ENCODE results near the gene ZNF219. TPM values are rescaled to one million over a fixed set of nuclear protein-coding genes. Genes with fewer than 3 reads are reported as not detected.

The ZNF219 gene
- total RNA-seq, 1 donor from 2014 or later: 31.9 TPM

GRCh38 chr14:21136024-21136423 lies 37.6 kb upstream of the ZNF219 start:
- Histone ChIP-seq H4K20me1 (ENCODE audit: insufficient read depth, low read length) (no peaks in the 10 kb centered on the region), H3K27me3 (ENCODE audit: insufficient read depth, low read length) (no peaks in the 10 kb centered on the region), H3K4me3 (ENCODE audit: insufficient read depth, low read depth, low read length) (no peak overlapping the region), H3K4me2 (ENCODE audit: low read length) (no peak overlapping the region), H3K4me1 (ENCODE audit: insufficient read depth, low read length) (no peaks in the 10 kb centered on the region), H2AFZ (ENCODE audit: low read depth, low read length) (no peak overlapping the region), H3K9ac (ENCODE audit: low read length) (no peak overlapping the region), H3K9me3 (ENCODE audit: insufficient read depth, low read depth, low read length) (no peaks in the 10 kb centered on the region), H3K79me2 (ENCODE audit: insufficient read depth, low read length) (no peaks in the 10 kb centered on the region), H3K36me3 (ENCODE audit: insufficient read depth, low read length) (no peaks in the 10 kb centered on the region), H3K27ac (ENCODE audit: low read depth, low read length) (no peak overlapping the region)
- FAIRE-seq (no peak), DNase-seq (ENCODE audit: low read depth) (peak; percentile 10)
- H3K4me3 Mint-ChIP-seq (ENCODE audit: unreplicated experiment): no peak overlapping the region
- no peaks in the 10 kb centered on the region for H3K27me3 Mint-ChIP-seq (ENCODE audit: low read depth, unreplicated experiment)
- TF ChIP-seq CTCF (IDR thresholded peaks at IDR 0.05; ENCODE audit: insufficient read depth, low read depth, low read length) (peak; percentile 70), EZH2 (IDR thresholded peaks at IDR 0.05; ENCODE audit: insufficient read depth, low read length) (no peak)
- H3K9me3 Mint-ChIP-seq (ENCODE audit: unreplicated experiment): no peaks in the 10 kb centered on the region
- H3K27ac Mint-ChIP-seq (ENCODE audit: unreplicated experiment): no peak overlapping the region
- H3K4me1 Mint-ChIP-seq (ENCODE audit: low read depth, unreplicated experiment): no peaks in the 10 kb centered on the region
- H3K36me3 Mint-ChIP-seq (ENCODE audit: low read depth, unreplicated experiment): no peaks in the 10 kb centered on the region

GRCh38 chr14:21133901-21134300 lies 35.4 kb upstream of the ZNF219 start:
- FAIRE-seq (no peak), DNase-seq (ENCODE audit: low read depth) (no peak)
- Mint-ChIP-seq H3K4me1 (ENCODE audit: low read depth, unreplicated experiment) (no peaks in the 10 kb centered on the region), H3K27me3 (ENCODE audit: low read depth, unreplicated experiment) (no peaks in the 10 kb centered on the region), H3K9me3 (ENCODE audit: unreplicated experiment) (no peaks in the 10 kb centered on the region), H3K36me3 (ENCODE audit: low read depth, unreplicated experiment) (no peaks in the 10 kb centered on the region), H3K27ac (ENCODE audit: unreplicated experiment) (no peak overlapping the region), H3K4me3 (ENCODE audit: unreplicated experiment) (no peak overlapping the region)
- H3K79me2 ChIP-seq (ENCODE audit: insufficient read depth, low read length): no peaks in the 10 kb centered on the region
- TF ChIP-seq CTCF (IDR thresholded peaks at IDR 0.05; ENCODE audit: insufficient read depth, low read depth, low read length): no peak
- TF ChIP-seq EZH2 (IDR thresholded peaks at IDR 0.05; ENCODE audit: insufficient read depth, low read length): no peak
- no peak overlapping the region for H3K27ac ChIP-seq (ENCODE audit: low read depth, low read length)
- H3K4me2 ChIP-seq (ENCODE audit: low read length): no peak overlapping the region
- H2AFZ ChIP-seq (ENCODE audit: low read depth, low read length): no peak overlapping the region
- no peaks in the 10 kb centered on the region for H4K20me1 ChIP-seq (ENCODE audit: insufficient read depth, low read length)
- no peaks in the 10 kb centered on the region for H3K27me3 ChIP-seq (ENCODE audit: insufficient read depth, low read length)
- H3K9me3 ChIP-seq (ENCODE audit: insufficient read depth, low read depth, low read length): no peaks in the 10 kb centered on the region
- H3K4me1 ChIP-seq (ENCODE audit: insufficient read depth, low read length): no peaks in the 10 kb centered on the region
- H3K36me3 ChIP-seq (ENCODE audit: insufficient read depth, low read length): no peaks in the 10 kb centered on the region
- H3K9ac ChIP-seq (ENCODE audit: low read length): no peak overlapping the region
- no peak overlapping the region for H3K4me3 ChIP-seq (ENCODE audit: insufficient read depth, low read depth, low read length)

- no peaks in the 10 kb centered on the region for H3K27me3 Mint-ChIP-seq (ENCODE audit: low read depth, unreplicated experiment)
- Histone ChIP-seq H3K79me2 (ENCODE audit: insufficient read depth, low read length) (no peaks in the 10 kb centered on the region), H3K36me3 (ENCODE audit: insufficient read depth, low read length) (no peaks in the 10 kb centered on the region), H3K27me3 (ENCODE audit: insufficient read depth, low read length) (no peaks in the 10 kb centered on the region), H3K27ac (ENCODE audit: low read depth, low read length) (no peak overlapping the region), H2AFZ (ENCODE audit: low read depth, low read length) (no peak overlapping the region), H3K4me2 (ENCODE audit: low read length) (no peak overlapping the region), H3K9me3 (ENCODE audit: insufficient read depth, low read depth, low read length) (no peaks in the 10 kb centered on the region), H3K4me1 (ENCODE audit: insufficient read depth, low read length) (no peaks in the 10 kb centered on the region), H3K4me3 (ENCODE audit: insufficient read depth, low read depth, low read length) (no peak overlapping the region), H3K9ac (ENCODE audit: low read length) (no peak overlapping the region), H4K20me1 (ENCODE audit: insufficient read depth, low read length) (no peaks in the 10 kb centered on the region)
- H3K9me3 Mint-ChIP-seq (ENCODE audit: unreplicated experiment): peaks cover 4% of the 10 kb centered on the region
- DNase-seq (ENCODE audit: low read depth): no peak
- FAIRE-seq: no peak
- TF ChIP-seq EZH2 (IDR thresholded peaks at IDR 0.05; ENCODE audit: insufficient read depth, low read length) (no peak), CTCF (IDR thresholded peaks at IDR 0.05; ENCODE audit: insufficient read depth, low read depth, low read length) (no peak)
- H3K27ac Mint-ChIP-seq (ENCODE audit: unreplicated experiment): no peak overlapping the region
- peaks cover 5% of the 10 kb centered on the region for H3K4me1 Mint-ChIP-seq (ENCODE audit: low read depth, unreplicated experiment)
- no peak overlapping the region for H3K4me3 Mint-ChIP-seq (ENCODE audit: unreplicated experiment)
- no peaks in the 10 kb centered on the region for H3K36me3 Mint-ChIP-seq (ENCODE audit: low read depth, unreplicated experiment)
Observed at GRCh38 chr14:21123429-21123828, 25.0 kb upstream of the ZNF219 start.
